HCT116 (cell line): ENCODE results near the gene TSPOAP1. TPM values are rescaled to one million over a fixed set of nuclear protein-coding genes. Genes with fewer than 3 reads are reported as not detected.

Source experiments
- ATAC-seq: fragments of 200-7000 bp; cut with Tn5 transposase; 2 replicates; pipeline ENCODE4 v1.9.1; 2020; ENCODE audit warnings: mild to moderate bottlenecking, moderate library complexity
- BruUV-seq: library from RNA; stranded (reverse); fragments of 400-500 nt; replicated peaks from 2 replicates; lab custom pipeline; 2021; lab: Mats Ljungman, UMichigan
- CTCF ChIA-PET: fragments of 300-600 bp; sonication (Branson Sonifier 250); formaldehyde crosslinking; loops from one replicate; lab custom pipeline; 2021; ENCODE audit warnings: antibody characterized with exemption; lab: Charles Lee
- POLR2A ChIA-PET: fragments of 300-600, 350-600 bp; sonication (Branson Sonifier 250); formaldehyde crosslinking; loops from one replicate; lab custom pipeline; 2021; ENCODE audit warnings: antibody characterized with exemption; lab: Charles Lee
- RAD21 ChIA-PET, 2 experiments: fragments of 300-600 bp; sonication (Branson Sonifier 250); formaldehyde crosslinking; loops; one replicate each; lab custom pipeline; 2023; ENCODE audit warnings: low total read pairs in 2 of 2; ENCODE audit not compliant: uncharacterized antibody in 2 of 2, unreplicated experiment in 2 of 2, low non-redundant PET in 1 of 2; lab: Charles Lee
- DNase-seq: peaks from one replicate; pipeline ENCODE4 v3.0.0-alpha.2; 2010; ENCODE audit warnings: low read depth, low spot score
- H2AFZ ChIP-seq: fragments of 200-600 bp; shearing (Covaris generic), sonication (generic); 2 replicates; pipeline ENCODE4 v1.6.1; 2017; ENCODE audit warnings: low read depth, mixed run types, mixed read lengths, antibody characterized with exemption, low read length; ENCODE audit not compliant: poor library complexity, severe bottlenecking
- H3K27ac ChIP-seq: 2 replicates; pipeline ENCODE4 v1.5.1; 2012; ENCODE audit warnings: low read depth, low read length
- H3K27me3 ChIP-seq: fragments of 200-600 bp; sonication (generic); 2 replicates; pipeline ENCODE4 v1.6.1; 2016; ENCODE audit warnings: mixed run types, low read length, mixed read lengths; ENCODE audit not compliant: insufficient read depth
- H3K36me3 ChIP-seq, 2 experiments: fragments of 200-500 bp in 1 of 2; fragments of 200-600 bp in 1 of 2; sonication (Bioruptor generic) in 1 of 2; sonication (generic) in 1 of 2; 2 replicates each; pipeline versions ENCODE4 v1.5.1 to v1.6.1; 2014 to 2016; ENCODE audit warnings: low read length in 2 of 2, inconsistent platforms in 1 of 2, mixed read lengths in 1 of 2, mixed run types in 1 of 2; ENCODE audit not compliant: insufficient read depth in 2 of 2, control insufficient read depth in 1 of 2
- H3K4me1 ChIP-seq, 2 experiments: fragments of 200-600 bp in 1 of 2; sonication (generic) in 1 of 2; 2 replicates each; pipeline versions ENCODE4 v1.5.1 to v1.6.1; 2012 to 2017; ENCODE audit warnings: low read length in 2 of 2, inconsistent platforms in 1 of 2, mild to moderate bottlenecking in 1 of 2, mixed read lengths in 1 of 2, mixed run types in 1 of 2, moderate library complexity in 1 of 2; ENCODE audit not compliant: insufficient read depth in 2 of 2, control insufficient read depth in 1 of 2
- H3K4me2 ChIP-seq: fragments of 200-600 bp; sonication (generic); 2 replicates; pipeline ENCODE4 v1.6.1; 2017; ENCODE audit warnings: mixed run types, low read length, mixed read lengths
- H3K4me3 ChIP-seq, 2 experiments: fragments of 200-600 bp in 1 of 2; sonication (generic) in 1 of 2; replicated peaks in 1 of 2; 2 replicates each; pipeline ENCODE4 v1.5.1; 2011 to 2016; ENCODE audit warnings: low read length in 2 of 2, control low read depth in 1 of 2, low read depth in 1 of 2, mild to moderate bottlenecking in 1 of 2, mixed read lengths in 1 of 2, mixed run types in 1 of 2
- H3K79me2 ChIP-seq: fragments of 200-600 bp; sonication (generic); 2 replicates; pipeline ENCODE4 v1.6.1; 2017; ENCODE audit warnings: mild to moderate bottlenecking, mixed run types, low read length, moderate library complexity, mixed read lengths; ENCODE audit not compliant: insufficient read depth
- H3K9ac ChIP-seq: fragments of 200-600 bp; sonication (generic); 2 replicates; pipeline ENCODE4 v1.6.1; 2016; ENCODE audit warnings: low read length, mixed read lengths
- H3K9me2 ChIP-seq: fragments of 200-600 bp; sonication (generic), shearing (Covaris generic); 2 replicates; pipeline ENCODE4 v1.6.1; 2017; ENCODE audit warnings: mixed run types, mild to moderate bottlenecking, moderate library complexity; ENCODE audit not compliant: insufficient read depth
- H3K9me3 ChIP-seq, 2 experiments: fragments of 200-500 bp in 1 of 2; fragments of 200-600 bp in 1 of 2; sonication (Bioruptor generic) in 1 of 2; sonication (generic) in 1 of 2; 2 replicates each; pipeline ENCODE4 v1.6.1; 2014 to 2017; ENCODE audit warnings: low read length in 2 of 2, mixed read lengths in 2 of 2, inconsistent platforms in 1 of 2, low read depth in 1 of 2, mild to moderate bottlenecking in 1 of 2, mixed run types in 1 of 2, moderate library complexity in 1 of 2; ENCODE audit not compliant: control insufficient read depth in 1 of 2, insufficient read depth in 1 of 2
- H4K20me1 ChIP-seq: fragments of 200-600 bp; sonication (generic), shearing (Covaris generic); 2 replicates; pipeline ENCODE4 v1.6.1; 2017; ENCODE audit warnings: mixed run types, mild to moderate bottlenecking, moderate library complexity; ENCODE audit not compliant: insufficient read depth
- ELF1 ChIP-seq: IDR thresholded peaks from 2 replicates; pipeline ENCODE4 v1.6.1; 2012; ENCODE audit warnings: low read depth, borderline replicate concordance
- EZH2 ChIP-seq: fragments of 200-600 bp; sonication (generic); IDR thresholded peaks from 2 replicates; pipeline ENCODE4 v1.6.1; 2017; ENCODE audit warnings: antibody characterized with exemption, mixed run types
- EZH2phosphoT487 ChIP-seq: fragments of 200-600 bp; IDR thresholded peaks from 2 replicates; pipeline ENCODE4 v1.6.1; 2018; ENCODE audit warnings: antibody characterized with exemption, borderline replicate concordance
- JUND ChIP-seq: IDR thresholded peaks from 2 replicates; pipeline ENCODE4 v1.6.1; 2012
- RAD21 ChIP-seq: IDR thresholded peaks from 2 replicates; pipeline ENCODE4 v1.6.1; 2012; ENCODE audit warnings: low read depth, mild to moderate bottlenecking
- TCF7L2 ChIP-seq: IDR thresholded peaks from 2 replicates; pipeline ENCODE4 v1.7.0; 2011; ENCODE audit warnings: borderline replicate concordance, inconsistent platforms; ENCODE audit not compliant: insufficient read depth, insufficient read length; ENCODE audit errors: extremely low read depth
- intact Hi-C: fragments of 100-400 bp; cut with micrococcal nuclease; formaldehyde crosslinking; loops from 2 replicates; pipeline ENCODE4 v1.10.0; 2022
- total RNA-seq: library from RNA; stranded (reverse); gene quantifications from one replicate; pipeline ENCODE4 v1.2.1, GENCODE V29; 2021; ENCODE audit not compliant: unreplicated experiment
- TF ChIP-seq, protein P1 (sequence below), 3 experiments: fragments of 200-600 bp in 1 of 3; sonication (generic) in 1 of 3; IDR thresholded peaks in 2 of 3; conservative IDR thresholded peaks in 1 of 3; 2 replicates each; pipeline ENCODE4 v1.5.1; 2012 to 2017; ENCODE audit warnings: low read depth in 2 of 3, low read length in 2 of 3, antibody characterized with exemption in 1 of 3, borderline replicate concordance in 1 of 3, control low read depth in 1 of 3, mild to moderate bottlenecking in 1 of 3, mixed read lengths in 1 of 3, mixed run types in 1 of 3, moderate library complexity in 1 of 3; ENCODE audit not compliant: insufficient read depth in 1 of 3
- TF ChIP-seq, protein P2 (sequence below): IDR thresholded peaks from 2 replicates; pipeline ENCODE4 v1.6.1; 2012
- TF ChIP-seq, protein P3 (sequence below): IDR thresholded peaks from 2 replicates; pipeline ENCODE4 v1.6.1; 2012

The TSPOAP1 gene
- total RNA-seq, 1 experiment from 2014 or later, result 0.27 TPM

DNA sequence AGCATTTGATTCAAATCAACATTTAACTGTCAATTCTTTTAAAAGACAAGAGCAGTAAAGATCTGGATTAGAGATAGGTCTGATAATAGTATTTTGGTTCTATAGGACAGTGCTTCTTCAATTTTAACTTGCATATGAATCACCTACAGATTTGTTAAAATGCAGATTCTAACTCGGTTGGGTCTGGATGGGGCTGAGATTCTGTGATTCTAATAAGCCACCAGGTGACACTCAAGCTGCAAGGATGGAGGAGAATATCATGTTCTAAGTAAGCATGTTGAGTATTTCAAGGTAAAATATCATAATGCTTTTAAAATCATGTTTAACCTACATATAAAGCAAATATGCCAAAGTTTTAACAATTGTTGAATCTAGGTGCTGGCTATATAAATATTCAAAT is 15.8 kb downstream of the TSPOAP1 start:
- H3K9ac ChIP-seq, result no peak overlapping the region
- DNase-seq, result no peak

More for the DNA sequence above, 15.8 kb downstream of the TSPOAP1 start:
- no peak overlapping the region for H2AFZ ChIP-seq
- H3K4me1 ChIP-seq, result peaks cover 4 to 11% of the 10 kb centered on the region in 2 experiments; a peak in 3 of 4 replicates
- no peak for ATAC-seq
- no peak overlapping the region for H3K4me2 ChIP-seq
- H4K20me1 ChIP-seq, result no peaks in the 10 kb centered on the region
- intact Hi-C loops, result loop anchor here (10.0 kb wide), 1 partner anchor 692 kb away; no protein-coding TSS in a partner anchor
- ChIA-PET POLR2A (no interaction called here), CTCF (interaction anchor here (0.7 to 7.6 kb wide), 4 partner anchors 9 to 135 kb away, joined by 3 to 124 read pairs (median 3); no protein-coding TSS in a partner anchor), RAD21 (interaction anchor here in 1 of 2 experiments (0.6 kb wide), 1 partner anchor 39 kb away, joined by 4 read pairs; the partner anchor contains the start of gene SUPT4H1)
- H3K9me3 ChIP-seq, result no peaks in the 10 kb centered on the region
- no TSS peak for BruUV-seq
- H3K4me3 ChIP-seq, result no peak overlapping the region
- TF ChIP-seq RAD21, result peak; percentile 51
- no peak for TF ChIP-seq EZH2
- TF ChIP-seq, protein P1, sequence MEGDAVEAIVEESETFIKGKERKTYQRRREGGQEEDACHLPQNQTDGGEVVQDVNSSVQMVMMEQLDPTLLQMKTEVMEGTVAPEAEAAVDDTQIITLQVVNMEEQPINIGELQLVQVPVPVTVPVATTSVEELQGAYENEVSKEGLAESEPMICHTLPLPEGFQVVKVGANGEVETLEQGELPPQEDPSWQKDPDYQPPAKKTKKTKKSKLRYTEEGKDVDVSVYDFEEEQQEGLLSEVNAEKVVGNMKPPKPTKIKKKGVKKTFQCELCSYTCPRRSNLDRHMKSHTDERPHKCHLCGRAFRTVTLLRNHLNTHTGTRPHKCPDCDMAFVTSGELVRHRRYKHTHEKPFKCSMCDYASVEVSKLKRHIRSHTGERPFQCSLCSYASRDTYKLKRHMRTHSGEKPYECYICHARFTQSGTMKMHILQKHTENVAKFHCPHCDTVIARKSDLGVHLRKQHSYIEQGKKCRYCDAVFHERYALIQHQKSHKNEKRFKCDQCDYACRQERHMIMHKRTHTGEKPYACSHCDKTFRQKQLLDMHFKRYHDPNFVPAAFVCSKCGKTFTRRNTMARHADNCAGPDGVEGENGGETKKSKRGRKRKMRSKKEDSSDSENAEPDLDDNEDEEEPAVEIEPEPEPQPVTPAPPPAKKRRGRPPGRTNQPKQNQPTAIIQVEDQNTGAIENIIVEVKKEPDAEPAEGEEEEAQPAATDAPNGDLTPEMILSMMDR (IDR thresholded peaks at IDR 0.05 in 2 of 3, conservative IDR thresholded peaks at IDR 0.05 in 1 of 3; ENCODE audit: borderline replicate concordance in 1 of 3, insufficient read depth in 1 of 3, low read depth in 2 of 3, low read length in 2 of 3), result peak in 1 of 3 experiments; percentile 23; a peak in 1 of 6 replicates
- TF ChIP-seq ELF1, result no peak
- TF ChIP-seq JUND, result no peak
- TF ChIP-seq, protein P2, sequence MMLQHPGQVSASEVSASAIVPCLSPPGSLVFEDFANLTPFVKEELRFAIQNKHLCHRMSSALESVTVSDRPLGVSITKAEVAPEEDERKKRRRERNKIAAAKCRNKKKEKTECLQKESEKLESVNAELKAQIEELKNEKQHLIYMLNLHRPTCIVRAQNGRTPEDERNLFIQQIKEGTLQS, result no peak
- no peak for TF ChIP-seq TCF7L2
- TF ChIP-seq, protein P3, sequence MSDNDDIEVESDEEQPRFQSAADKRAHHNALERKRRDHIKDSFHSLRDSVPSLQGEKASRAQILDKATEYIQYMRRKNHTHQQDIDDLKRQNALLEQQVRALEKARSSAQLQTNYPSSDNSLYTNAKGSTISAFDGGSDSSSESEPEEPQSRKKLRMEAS, result no peak
- TF ChIP-seq EZH2phosphoT487, result no peak
- H3K9me2 ChIP-seq, result no peaks in the 10 kb centered on the region
- H3K79me2 ChIP-seq, result no peaks in the 10 kb centered on the region
- no peak overlapping the region for H3K27ac ChIP-seq
- no peaks in the 10 kb centered on the region for H3K36me3 ChIP-seq
- no peaks in the 10 kb centered on the region for H3K27me3 ChIP-seq
